Endothelial cell of umbilical vein (primary cell): Measurements from ENCODE around the gene BPIFA2. TPM values are rescaled to one million over a fixed set of nuclear protein-coding genes. Genes with fewer than 3 reads are reported as not detected.

ENCODE experiments used
- BruUV-seq: library from RNA; stranded (reverse); fragments of 400-500 nt; replicated peaks from 2 replicates; lab custom pipeline; 2021; lab: Mats Ljungman, UMichigan
- CTCF ChIA-PET: fragments of 300-600, 350-600 bp; sonication (Branson Sonifier 250); formaldehyde crosslinking; loops from one replicate; lab custom pipeline; 2021; ENCODE audit warnings: antibody characterized with exemption, inconsistent platforms; lab: Charles Lee
- POLR2A ChIA-PET: fragments of 300-600, 350-600 bp; sonication (Branson Sonifier 250); formaldehyde crosslinking; loops from one replicate; lab custom pipeline; 2021; ENCODE audit warnings: antibody characterized with exemption, inconsistent platforms; lab: Charles Lee
- DNase-seq: peaks from one replicate; pipeline ENCODE4 v3.0.0-alpha.2; 2011; ENCODE audit warnings: low read depth, low spot score
- FAIRE-seq: peaks from 2 replicates; lab custom pipeline; 2011; peaks lifted over from hg19 to GRCh38; lab: Jason Lieb, UNC
- H2AFZ ChIP-seq: 2 replicates; pipeline ENCODE4 v1.6.0; 2012; ENCODE audit warnings: low read depth, low read length, control low read depth, inconsistent platforms
- H3K27ac ChIP-seq: 2 replicates; pipeline ENCODE4 v1.5.1; 2011; ENCODE audit warnings: low read depth, mild to moderate bottlenecking, control low read depth, low read length, moderate library complexity; ENCODE audit not compliant: insufficient read depth
- H3K27me3 ChIP-seq, 2 experiments: 2 replicates each; pipeline versions ENCODE4 v1.6.0 to v1.6.1; 2011; ENCODE audit warnings: low read length in 2 of 2, mixed read lengths in 1 of 2; ENCODE audit not compliant: control insufficient read depth in 2 of 2, insufficient read depth in 2 of 2
- H3K36me3 ChIP-seq, 2 experiments: 2 replicates in 1 of 2; 3 replicates in 1 of 2; pipeline ENCODE4 v1.5.1; 2011; ENCODE audit warnings: low read length in 2 of 2, mild to moderate bottlenecking in 1 of 2, moderate library complexity in 1 of 2; ENCODE audit not compliant: control insufficient read depth in 2 of 2, insufficient read depth in 2 of 2; ENCODE audit errors: extremely low read depth in 1 of 2
- H3K4me1 ChIP-seq: 3 replicates; pipeline ENCODE4 v1.5.1; 2011; ENCODE audit warnings: mild to moderate bottlenecking, low read length; ENCODE audit not compliant: control insufficient read depth, insufficient read depth; ENCODE audit errors: extremely low read depth
- H3K4me2 ChIP-seq: 2 replicates; pipeline ENCODE4 v1.6.1; 2011; ENCODE audit warnings: low read length, control low read depth, mixed read lengths; ENCODE audit not compliant: insufficient read depth
- H3K4me3 ChIP-seq, 3 experiments: fragments of 200-600 bp in 1 of 3; sonication (generic), shearing (Covaris generic) in 1 of 3; replicated peaks in 1 of 3; 2 replicates each; pipeline ENCODE4 v1.5.1; 2011 to 2016; ENCODE audit warnings: control low read depth in 3 of 3, low read length in 3 of 3, mild to moderate bottlenecking in 2 of 3, inconsistent platforms in 1 of 3, low read depth in 1 of 3, moderate library complexity in 1 of 3; ENCODE audit not compliant: insufficient read depth in 1 of 3
- H3K79me2 ChIP-seq: 2 replicates; pipeline ENCODE4 v1.6.0; 2012; ENCODE audit warnings: low read length, inconsistent platforms; ENCODE audit not compliant: control insufficient read depth, insufficient read depth
- H3K9ac ChIP-seq: replicated peaks from 2 replicates; pipeline ENCODE3; 2011; ENCODE audit warnings: low read length, control low read depth; ENCODE audit not compliant: insufficient read depth; ENCODE audit errors: extremely low read depth
- H3K9me1 ChIP-seq: replicated peaks from 3 replicates; pipeline ENCODE4 v1.6.0; 2011; ENCODE audit warnings: mild to moderate bottlenecking, low read length; ENCODE audit not compliant: control insufficient read depth, insufficient read depth; ENCODE audit errors: extremely low read depth
- H3K9me3 ChIP-seq: replicated peaks from 2 replicates; pipeline ENCODE4 v1.5.1; 2012; ENCODE audit warnings: low read length, inconsistent platforms; ENCODE audit not compliant: control insufficient read depth, insufficient read depth
- H4K20me1 ChIP-seq: replicated peaks from 2 replicates; pipeline ENCODE3; 2011; ENCODE audit warnings: mild to moderate bottlenecking, low read length; ENCODE audit not compliant: control insufficient read depth, insufficient read depth; ENCODE audit errors: extremely low read depth
- EZH2 ChIP-seq: IDR thresholded peaks from 2 replicates; pipeline ENCODE4 v1.6.1; 2012; ENCODE audit warnings: borderline replicate concordance, low read depth, mild to moderate bottlenecking, moderate library complexity, low read length, inconsistent platforms; ENCODE audit not compliant: severe bottlenecking
- FOS ChIP-seq: IDR thresholded peaks from 2 replicates; pipeline ENCODE4 v1.6.1; 2011; ENCODE audit warnings: mild to moderate bottlenecking, low read length, moderate library complexity, borderline replicate concordance; ENCODE audit not compliant: insufficient read depth
- JUN ChIP-seq: IDR thresholded peaks from 2 replicates; pipeline ENCODE4 v1.6.1; 2011; ENCODE audit warnings: borderline replicate concordance, low read depth; ENCODE audit not compliant: insufficient read length, insufficient read depth
- dilution Hi-C: fragments of 300-500 bp; cut with MboI; formaldehyde crosslinking; loops from one replicate; pipeline ENCODE4 v1.15.0; 2019; ENCODE audit warnings: low sequenced_read_pairs; ENCODE audit not compliant: extremely low pct_ligation_motif_present
- intact Hi-C: fragments of 100-400 bp; cut with micrococcal nuclease; formaldehyde crosslinking; loops from one replicate; pipeline ENCODE4 v1.10.0; 2022
- polyA plus RNA-seq, 4 experiments: library from polyadenylated mRNA; depleted of rRNA in 3 of 4; stranded (reverse) in 3 of 4; unstranded in 1 of 4; fragments of >200 nt; gene quantifications; 2 replicates each; pipeline versions ENCODE4 v1.2.1 to v1.2.3, GENCODE V29; 2011 to 2012; ENCODE audit warnings: missing spikeins in 1 of 4
- total RNA-seq: library from RNA; stranded (reverse); gene quantifications from 2 replicates; pipeline ENCODE4 v1.2.3, GENCODE V29; 2021
- TF ChIP-seq, protein P1 (sequence below), 2 donors: IDR thresholded peaks; 1 replicate in 1 of 2; 2 replicates in 1 of 2; pipeline ENCODE4 v1.5.1; 2011; ENCODE audit warnings: low read length in 2 of 2, mild to moderate bottlenecking in 2 of 2, moderate library complexity in 2 of 2, control low read depth in 1 of 2, inconsistent platforms in 1 of 2, low read depth in 1 of 2; ENCODE audit not compliant: insufficient read depth in 1 of 2; ENCODE audit errors: extremely low read depth in 1 of 2

The BPIFA2 gene
- total and polyA plus RNA-seq, 2 donors (not counting 3 experiments of a cell fraction or from before 2014, with no cell fraction given), result not detected

DNA sequence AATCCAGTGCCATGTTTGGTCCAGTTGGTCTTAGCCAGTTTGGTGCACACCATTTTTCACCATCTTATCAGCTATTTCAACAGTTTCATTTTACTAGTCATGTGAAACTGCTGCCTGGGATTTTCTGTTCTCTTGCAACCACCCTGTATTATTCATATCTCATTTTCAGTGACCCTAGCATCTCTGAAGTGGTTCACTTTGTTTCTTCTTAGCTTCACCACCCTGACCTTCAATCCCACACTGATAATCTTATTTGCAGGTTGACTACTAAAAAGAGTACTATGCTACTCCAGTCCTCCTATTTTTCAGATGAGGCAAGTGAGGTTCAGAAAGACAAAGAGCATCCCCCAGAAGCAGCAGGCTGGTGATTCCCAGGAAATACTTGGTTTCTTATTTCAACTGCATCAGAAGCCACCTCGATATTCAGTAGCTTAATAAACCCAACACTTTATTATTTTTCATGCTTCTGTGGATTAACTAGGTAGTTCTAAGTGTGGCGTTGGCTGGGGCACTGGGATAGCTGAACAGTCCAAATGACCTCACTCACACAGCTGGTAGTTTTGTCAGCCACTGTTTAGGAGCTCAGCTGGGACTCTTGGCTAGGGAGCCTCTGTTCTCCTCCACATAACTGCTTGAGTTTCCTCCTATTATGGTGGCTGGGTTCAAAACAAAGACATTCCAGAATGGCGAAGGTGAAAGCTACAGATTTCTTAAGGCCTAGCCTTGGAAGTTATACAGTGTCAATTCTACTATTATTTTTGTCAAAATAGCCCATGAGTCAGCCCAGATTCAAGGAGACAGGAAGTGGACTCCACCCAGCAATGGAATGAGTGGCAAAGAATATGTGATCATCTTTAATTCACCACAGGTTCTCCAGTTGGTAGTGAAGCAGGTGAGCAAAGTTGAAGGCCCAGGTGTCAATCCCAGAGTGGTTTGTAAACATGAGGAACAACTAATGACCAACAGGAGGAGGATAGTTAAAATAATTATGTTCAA lies 47.9 kb upstream of the BPIFA2 start:
- Histone ChIP-seq H3K9ac (no peak overlapping the region), H3K79me2 (no peaks in the 10 kb centered on the region), H3K9me3 (no peaks in the 10 kb centered on the region), H3K27ac (no peak overlapping the region), H3K4me3 (no peak overlapping the region), H3K36me3 (no peaks in the 10 kb centered on the region), H3K4me1 (no peaks in the 10 kb centered on the region), H3K27me3 (no peaks in the 10 kb centered on the region), H3K4me2 (no peak overlapping the region), H2AFZ (no peak overlapping the region), H3K9me1 (no peaks in the 10 kb centered on the region), H4K20me1 (no peaks in the 10 kb centered on the region)
- ChIA-PET CTCF (no interaction called here), POLR2A (no interaction called here)
- TF ChIP-seq, protein P1, sequence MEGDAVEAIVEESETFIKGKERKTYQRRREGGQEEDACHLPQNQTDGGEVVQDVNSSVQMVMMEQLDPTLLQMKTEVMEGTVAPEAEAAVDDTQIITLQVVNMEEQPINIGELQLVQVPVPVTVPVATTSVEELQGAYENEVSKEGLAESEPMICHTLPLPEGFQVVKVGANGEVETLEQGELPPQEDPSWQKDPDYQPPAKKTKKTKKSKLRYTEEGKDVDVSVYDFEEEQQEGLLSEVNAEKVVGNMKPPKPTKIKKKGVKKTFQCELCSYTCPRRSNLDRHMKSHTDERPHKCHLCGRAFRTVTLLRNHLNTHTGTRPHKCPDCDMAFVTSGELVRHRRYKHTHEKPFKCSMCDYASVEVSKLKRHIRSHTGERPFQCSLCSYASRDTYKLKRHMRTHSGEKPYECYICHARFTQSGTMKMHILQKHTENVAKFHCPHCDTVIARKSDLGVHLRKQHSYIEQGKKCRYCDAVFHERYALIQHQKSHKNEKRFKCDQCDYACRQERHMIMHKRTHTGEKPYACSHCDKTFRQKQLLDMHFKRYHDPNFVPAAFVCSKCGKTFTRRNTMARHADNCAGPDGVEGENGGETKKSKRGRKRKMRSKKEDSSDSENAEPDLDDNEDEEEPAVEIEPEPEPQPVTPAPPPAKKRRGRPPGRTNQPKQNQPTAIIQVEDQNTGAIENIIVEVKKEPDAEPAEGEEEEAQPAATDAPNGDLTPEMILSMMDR (IDR thresholded peaks at IDR 0.05; ENCODE audit: extremely low read depth in 1 of 2, insufficient read depth in 1 of 2, low read depth in 1 of 2, low read length in 2 of 2), result no peak
- TF ChIP-seq EZH2 (no peak), FOS (no peak), JUN (no peak)
- intact Hi-C loops, result no loop called here
- dilution Hi-C loops, result no loop called here
- no TSS peak for BruUV-seq
- FAIRE-seq, result no peak
- DNase-seq, result no peak
